Activated gamma-delta T cell treated with anti-CD3 and anti-CD28 coated beads, Interleukin-2, amount 50 U/mL, for 16 hours (primary cell): ENCODE measurements around the gene TMEM151A.
"Not testable (repeated sequence)": the region's sequence is repeated elsewhere in the genome, so short reads cannot be mapped to it uniquely, and the experiment has no call there.

Experiments used
- DNase-seq: peaks from one replicate; pipeline ENCODE4 v3.0.0-alpha.2; 2020; ENCODE audit warnings: low read depth

TMEM151A gene

DNA sequence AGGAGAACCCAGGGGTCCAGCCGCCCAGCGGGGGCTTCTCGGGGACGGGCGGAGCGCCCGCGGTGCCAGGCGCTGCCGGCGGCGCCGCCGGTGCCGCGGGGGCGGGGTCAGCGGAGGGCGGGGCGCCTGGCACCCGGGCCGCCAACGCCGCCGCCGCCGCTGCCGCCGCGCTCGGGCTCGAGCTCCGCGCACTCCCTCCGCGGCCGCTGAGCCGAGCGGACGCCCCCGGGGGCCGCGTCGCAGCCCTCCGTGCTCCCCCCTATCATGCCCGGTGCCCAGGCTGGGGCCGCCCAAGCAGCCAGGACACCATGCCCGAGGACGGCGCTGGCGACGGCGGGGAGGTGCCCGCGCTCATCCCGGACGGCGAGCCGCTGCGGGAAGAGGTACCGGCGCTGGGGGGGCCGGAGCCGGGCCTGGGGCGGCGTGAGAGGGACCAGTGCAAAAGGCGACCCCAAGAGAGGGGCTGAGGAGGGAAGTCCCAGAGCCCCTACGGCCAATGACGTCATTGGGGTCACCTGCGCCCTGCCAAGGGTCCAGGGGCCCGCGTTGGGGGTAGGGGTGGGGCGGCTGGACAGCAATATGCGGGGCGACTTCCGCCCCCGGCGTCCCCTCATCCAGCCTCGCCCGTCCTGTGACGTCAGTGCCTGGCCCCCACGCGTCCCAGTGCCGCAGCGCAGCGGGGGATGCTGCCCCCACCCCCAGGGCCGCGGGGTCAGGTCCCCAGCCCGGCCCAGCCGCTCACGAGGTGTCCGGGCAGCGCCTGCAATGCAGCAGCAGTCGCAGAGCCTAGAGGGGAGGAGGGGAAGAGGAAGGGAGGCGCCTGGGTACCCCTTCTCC is at the start of gene TMEM151A:
TSS of gene TMEM151A (plus strand) at position 189 of the 837 bp plus-strand sequence. CDS start at position 309, 120 bp downstream.
- no peak for DNase-seq

DNA sequence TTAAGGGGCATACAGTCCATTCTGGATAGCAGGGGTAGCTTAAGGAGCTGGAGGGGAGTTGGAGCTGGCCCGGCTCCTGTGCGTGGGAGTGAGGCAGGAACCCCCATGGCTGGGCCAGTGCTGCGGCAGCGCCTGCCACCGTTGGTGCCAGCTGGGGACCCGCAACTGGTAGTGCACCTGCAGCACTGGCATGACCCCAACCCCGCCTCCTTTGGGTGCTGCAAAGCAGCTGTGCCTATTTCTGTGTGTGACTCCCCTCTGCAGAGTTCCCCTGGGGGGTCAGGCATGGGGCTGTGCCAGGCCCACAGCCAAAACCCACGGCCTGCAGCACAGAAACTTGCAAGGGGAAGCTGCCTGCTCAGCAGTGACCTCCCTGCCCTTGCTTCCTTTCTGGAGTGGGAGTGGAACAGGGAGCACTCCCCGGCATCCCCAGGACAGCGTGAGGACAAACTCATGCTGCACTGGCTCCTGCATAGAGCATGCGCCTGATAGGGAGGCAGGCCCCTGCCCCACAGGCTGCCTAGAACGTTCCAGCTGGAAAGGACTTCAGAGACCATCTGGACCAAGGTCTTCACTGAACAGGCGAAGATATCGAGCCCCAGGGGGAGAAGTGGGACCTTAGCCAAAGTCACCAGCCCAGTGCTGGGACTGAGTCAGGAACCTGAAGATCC is 49.5 kb upstream of the TMEM151A start:
- no peak for DNase-seq

DNA sequence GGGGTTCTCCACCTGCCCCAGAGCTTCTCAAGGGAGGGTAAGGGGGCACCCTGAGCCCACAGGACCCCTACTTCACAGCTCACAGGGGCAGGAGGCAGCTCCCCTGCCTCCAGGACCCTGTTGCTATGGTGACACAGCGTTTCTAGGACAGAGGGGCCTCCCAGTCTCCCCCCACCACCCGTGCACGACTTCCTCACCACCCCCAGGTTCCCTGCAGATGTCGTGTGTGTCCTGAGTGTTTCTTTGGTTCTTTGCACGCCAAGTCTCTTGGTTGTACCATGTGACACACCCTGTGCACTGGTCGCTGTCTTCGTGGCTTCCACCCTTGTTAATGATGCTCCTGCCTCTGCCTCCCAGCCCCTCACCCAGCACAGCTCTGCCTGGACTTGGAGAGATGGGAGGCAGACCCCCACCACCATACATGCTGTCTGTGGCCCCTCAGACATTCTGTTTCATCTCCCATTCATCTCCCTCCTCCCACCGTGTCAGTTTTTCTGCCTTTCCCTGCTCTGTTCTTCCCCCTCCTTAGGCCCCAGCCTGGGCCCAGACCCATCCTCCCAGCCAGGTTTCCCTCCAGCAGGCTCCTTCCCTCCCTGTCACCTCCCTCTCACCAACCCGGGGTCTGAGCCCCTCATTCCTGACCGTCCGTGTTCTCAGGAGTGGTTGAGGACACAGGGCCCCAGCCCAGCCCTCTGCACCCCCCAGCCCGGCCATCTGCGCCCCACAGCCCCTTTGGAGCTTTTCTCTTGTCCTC is 47.7 kb upstream of the TMEM151A start:
- DNase-seq, result no peak

DNA sequence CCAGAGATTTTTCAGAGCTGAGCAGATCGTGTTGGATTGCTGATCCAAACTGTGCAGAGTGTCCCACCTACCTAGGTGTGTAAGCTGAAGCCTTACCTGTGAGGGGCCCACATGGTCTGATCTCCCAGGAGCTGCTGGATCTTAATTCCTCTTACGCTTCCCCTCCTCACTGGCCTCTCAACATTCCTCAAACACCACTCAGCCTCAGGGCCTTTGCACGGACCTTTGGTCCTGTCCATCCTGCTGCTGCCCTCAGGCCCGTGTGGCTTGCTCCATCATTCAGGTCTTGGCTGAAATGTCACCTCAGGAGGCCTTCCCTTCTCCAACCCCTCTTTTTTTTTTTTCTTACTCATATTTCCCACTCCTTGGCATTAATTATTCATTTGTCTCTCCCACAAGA is 44.4 kb upstream of the TMEM151A start:
- DNase-seq, result no peak

DNA sequence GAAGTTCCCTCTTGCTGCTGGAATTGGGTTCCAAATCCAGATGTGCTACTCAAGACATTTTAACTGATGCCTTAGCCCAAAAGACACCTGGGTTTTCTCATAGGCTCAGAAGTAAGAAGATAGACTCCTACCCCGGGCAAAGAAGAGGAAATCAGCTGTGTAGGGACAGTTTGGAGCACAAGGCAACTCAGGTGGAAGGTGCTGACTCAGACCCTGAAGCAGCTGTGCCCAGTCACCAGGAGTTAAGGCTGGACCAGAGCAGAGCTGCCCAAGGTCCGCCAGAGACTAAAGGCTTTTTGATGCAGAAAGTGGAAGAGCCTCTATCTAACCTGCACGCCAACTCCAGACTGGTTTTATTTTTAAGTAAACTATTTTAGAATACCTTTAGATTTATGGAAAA is 43.9 kb upstream of the TMEM151A start:
- no peak for DNase-seq

DNA sequence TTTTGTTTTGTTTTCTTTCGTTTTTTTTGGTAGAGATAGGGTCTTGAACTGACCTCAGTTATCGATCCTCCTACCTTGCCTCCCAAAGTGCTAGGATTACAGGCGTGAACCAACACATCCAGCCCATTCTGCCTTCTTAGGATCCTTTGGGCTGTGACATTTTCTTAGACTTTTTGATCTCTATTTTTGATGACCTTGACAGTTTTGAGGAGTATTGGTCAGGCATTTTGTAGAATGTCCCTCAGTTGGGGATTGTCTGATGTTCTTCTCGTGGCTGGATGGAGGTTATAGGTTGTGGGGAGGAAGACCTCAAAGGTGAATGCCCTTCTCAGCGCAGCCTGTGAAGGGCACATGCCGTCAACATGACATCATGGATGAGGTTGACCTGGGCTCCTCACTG is 42.8 kb upstream of the TMEM151A start:
- no peak for DNase-seq

DNA sequence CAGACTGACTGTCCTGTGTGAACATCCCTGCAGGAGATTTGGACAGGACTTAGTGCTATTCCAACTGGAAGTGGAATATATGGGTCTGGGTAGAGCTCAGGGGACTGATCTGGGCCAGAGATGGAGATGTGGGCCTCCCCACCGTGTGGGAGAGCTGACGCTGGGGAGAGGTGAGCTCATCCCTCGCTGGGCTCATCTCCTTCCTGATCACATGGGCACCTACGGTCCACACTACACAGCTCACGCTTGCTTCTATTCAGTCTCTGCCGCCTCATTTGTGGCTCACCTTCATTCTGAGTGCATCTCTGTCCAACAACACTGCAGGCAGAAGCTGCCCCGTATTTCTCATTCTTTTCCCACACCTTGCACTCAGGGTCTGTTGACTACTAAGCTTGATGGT is 39.9 kb upstream of the TMEM151A start:
- no peak for DNase-seq

DNA sequence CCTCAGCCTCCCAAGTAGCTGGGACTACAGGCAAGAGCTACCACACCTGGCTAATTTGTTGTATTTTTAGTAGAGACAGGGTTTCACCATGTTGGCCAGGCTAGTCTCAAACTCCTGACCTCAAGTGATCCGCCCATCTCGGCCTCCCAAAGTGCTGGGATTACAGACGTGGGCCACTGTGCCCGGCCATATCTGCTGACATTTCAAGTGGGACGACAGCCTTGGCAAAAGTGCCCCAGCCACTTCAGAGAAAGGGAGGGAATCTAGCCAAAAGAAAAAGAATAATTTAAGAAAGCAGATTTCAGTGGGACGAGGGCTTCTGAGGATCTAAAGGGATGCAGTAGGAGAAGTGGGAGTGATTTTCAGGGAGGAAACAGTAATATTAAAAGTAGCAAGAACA is 38.6 kb upstream of the TMEM151A start:
- not testable (repeated sequence) for DNase-seq

DNA sequence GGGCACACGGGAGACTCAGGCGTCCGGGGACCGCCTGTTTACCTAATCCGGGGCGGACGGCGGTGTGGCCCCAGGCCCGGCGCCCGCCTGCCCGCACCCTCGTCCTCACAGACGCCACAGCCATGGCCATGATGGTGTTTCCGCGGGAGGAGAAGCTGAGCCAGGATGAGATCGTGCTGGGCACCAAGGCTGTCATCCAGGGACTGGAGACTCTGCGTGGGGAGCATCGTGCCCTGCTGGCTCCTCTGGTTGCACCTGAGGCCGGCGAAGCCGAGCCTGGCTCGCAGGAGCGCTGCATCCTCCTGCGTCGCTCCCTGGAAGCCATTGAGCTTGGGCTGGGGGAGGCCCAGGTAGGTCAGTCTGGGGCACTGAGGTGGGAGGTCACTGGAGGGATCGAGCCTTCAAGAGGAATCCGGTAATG is 33.2 kb upstream of the TMEM151A start:
- DNase-seq, result no peak

DNA sequence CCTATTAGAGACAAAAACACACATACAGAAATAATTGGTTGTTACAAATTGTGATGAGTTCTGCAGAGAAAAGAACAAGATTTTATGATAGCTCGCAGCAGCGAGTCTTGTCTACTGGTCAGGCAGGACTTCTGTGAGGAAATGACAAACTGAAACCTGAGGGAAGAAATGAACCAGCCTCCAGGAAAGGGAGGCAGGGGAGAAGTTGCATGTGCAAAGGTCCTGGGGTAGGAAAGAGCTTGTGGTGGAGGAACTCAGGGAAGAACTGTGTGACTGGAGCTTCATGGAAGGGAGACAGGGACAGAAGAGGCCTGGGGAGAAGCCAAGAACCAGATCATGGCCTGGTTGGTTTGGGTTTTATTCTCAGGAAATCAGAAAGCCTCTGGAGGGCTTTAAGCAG is 32.5 kb upstream of the TMEM151A start:
- DNase-seq, result no peak

DNA sequence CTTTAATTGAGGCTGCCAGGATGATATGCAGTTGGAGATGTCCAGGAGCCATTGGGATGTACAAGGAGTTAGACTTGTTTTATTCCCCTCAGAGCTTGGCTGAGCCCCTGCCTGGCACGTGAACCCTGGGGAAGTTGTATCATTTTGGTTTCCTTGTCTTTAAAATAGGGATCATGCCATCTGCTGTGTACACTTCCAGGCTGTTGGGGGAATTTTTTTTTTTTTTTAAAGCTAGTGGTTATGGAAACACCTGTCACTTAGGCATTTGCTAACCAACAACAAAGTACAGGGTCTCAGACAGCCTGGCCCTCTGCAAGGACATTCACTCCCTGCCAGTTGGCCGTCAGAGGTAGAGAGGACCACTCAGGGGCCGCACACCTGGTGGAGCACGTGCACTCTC is 31.7 kb upstream of the TMEM151A start:
- DNase-seq, result no peak

DNA sequence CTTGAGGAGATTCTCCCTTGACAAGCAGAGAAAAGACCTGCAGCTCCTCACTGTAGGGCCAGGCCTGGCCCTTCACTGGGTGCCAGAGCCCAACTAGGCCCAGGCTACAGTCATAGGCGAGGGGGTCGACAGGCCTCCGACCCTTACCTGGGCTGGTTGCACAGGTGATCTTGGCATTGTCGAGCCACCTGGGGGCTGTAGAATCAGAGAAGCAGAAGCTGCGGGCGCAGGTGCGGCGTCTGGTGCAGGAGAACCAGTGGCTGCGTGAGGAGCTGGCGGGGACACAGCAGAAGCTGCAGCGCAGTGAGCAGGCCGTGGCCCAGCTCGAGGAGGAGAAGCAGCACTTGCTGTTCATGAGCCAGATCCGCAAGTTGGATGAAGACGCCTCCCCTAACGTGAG is 30.1 kb upstream of the TMEM151A start:
- no peak for DNase-seq

DNA sequence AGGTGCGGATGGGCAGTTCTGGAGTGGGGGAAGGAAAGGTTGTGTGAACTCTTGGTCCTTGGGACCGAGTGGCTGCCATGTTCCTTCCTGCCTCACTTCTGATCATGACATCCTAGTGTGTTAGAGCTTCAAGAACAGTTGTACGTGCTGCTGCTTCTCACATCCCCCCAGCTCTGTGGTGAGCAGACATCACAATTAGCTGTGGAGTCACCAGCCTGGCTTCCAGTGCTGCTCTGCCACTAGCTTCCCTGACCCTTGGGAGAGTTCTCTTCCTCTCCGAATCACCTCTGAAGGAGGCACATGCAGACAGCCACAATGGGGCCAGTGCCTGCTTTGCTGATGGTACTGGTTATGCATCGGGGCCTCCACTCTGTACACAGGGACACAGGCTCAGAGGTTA is 29.5 kb upstream of the TMEM151A start:
- no peak for DNase-seq

DNA sequence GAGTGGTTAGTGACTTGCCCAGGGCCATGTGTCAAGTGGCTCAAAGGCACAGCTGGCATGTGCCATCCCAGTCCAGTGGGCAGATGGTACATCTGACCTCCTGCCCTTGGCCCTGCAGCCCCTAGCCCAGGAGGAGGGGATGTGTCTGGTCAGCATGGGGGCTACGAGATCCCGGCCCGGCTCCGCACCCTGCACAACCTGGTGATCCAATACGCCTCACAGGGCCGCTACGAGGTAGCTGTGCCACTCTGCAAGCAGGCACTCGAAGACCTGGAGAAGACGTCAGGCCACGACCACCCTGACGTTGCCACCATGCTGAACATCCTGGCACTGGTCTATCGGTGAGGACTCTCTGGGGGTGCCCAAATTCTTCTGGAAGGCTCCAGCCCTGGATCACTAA is 29.0 kb upstream of the TMEM151A start:
- DNase-seq, result no peak

DNA sequence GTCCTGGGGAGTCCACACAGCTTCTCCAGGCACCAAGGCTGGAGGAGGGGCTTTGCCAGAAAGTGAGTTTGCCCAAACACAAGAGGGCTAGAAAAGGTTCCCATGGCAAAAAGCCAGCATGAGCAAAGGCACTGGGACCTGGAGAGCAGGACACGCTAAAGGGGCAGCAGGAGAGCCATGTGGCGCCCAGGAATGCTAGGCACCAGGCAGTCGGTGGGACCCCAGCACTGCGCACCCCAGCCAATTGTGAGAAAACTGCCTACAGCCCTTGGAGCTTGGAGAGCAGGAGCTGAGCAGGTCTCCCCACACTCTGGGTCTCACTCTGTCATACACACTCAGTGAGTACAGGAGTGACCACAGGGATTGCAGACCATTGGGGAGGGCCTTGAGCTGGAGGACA is 28.5 kb upstream of the TMEM151A start:
- DNase-seq, result no peak

DNA sequence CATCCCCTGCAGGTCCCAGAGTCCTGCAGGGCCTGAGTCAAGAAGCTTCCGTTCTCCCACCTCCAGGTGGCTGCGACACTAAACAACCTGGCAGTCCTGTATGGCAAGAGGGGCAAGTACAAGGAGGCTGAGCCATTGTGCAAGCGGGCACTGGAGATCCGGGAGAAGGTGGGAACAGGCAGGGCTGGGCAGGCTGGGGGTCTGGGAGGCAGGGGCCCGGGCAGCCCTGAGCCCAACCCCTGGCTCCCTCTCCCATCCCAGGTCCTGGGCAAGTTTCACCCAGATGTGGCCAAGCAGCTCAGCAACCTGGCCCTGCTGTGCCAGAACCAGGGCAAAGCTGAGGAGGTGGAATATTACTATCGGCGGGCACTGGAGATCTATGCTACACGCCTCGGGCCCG is 27.9 kb upstream of the TMEM151A start:
- no peak for DNase-seq

DNA sequence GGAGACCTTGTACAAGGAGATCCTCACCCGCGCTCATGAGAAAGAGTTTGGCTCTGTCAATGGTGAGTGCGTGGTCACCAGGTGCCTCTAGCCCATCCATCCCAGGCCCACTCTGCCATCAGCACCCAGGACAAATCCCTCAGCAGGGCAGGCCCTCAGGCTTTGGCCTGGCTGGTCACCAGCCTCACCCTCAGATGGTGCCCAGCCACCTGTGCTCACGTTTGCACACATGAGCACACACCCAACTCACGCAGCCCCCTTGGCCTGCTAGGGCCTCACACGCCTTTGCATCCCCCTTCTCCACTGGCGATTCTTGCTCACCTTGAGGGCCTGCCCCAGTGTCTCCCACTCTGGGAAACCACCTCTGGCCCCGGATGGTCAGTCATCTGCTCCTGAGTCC is 27.3 kb upstream of the TMEM151A start:
- no peak for DNase-seq

DNA sequence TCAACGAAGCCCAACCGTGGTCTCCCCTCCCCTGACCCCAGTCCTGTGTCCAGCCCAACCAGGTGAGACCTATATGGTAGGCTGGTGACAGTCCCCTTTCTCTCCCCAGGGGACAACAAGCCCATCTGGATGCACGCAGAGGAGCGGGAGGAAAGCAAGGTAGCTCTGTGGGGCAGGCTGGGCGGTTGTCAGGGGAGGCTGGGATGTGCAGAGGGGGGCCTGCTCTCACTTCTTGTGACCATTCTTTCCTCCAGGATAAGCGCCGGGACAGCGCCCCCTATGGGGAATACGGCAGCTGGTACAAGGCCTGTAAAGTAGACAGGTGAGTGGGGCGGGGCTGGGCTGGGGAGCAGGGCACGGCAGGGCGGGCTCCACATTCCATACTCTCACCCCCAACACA is 26.8 kb upstream of the TMEM151A start:
- DNase-seq, result no peak

DNA sequence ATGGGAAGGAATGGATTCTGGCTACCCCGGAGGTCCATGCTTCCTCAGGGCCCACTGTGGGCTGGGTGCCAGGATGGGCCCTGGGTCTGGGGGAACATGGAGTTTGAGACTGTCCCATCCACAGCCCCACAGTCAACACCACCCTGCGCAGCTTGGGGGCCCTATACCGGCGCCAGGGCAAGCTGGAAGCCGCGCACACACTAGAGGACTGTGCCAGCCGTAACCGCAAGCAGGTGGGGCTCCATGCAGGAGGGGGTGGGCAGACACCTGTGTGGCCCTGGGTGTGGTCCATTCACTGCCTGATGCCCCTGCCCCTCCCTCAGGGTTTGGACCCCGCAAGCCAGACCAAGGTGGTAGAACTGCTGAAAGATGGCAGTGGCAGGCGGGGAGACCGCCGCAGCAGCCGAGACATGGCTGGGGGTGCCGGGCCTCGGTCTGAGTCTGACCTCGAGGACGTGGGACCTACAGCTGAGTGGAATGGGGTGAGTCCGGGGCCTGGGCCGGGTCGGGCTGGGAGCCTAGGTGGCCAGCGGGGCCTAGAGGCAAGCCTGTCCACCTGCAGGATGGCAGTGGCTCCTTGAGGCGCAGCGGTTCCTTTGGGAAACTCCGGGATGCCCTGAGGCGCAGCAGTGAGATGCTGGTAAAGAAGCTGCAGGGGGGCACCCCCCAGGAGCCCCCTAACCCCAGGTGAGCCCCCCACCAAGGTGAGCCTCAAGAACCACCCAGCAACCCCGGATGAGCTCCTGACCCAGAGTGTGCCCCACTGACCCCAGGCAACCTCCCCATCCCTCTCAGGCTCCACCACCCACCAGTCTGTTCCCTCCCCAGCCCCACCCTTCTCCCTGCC is 25.9 kb upstream of the TMEM151A start:
- DNase-seq, result no peak

DNA sequence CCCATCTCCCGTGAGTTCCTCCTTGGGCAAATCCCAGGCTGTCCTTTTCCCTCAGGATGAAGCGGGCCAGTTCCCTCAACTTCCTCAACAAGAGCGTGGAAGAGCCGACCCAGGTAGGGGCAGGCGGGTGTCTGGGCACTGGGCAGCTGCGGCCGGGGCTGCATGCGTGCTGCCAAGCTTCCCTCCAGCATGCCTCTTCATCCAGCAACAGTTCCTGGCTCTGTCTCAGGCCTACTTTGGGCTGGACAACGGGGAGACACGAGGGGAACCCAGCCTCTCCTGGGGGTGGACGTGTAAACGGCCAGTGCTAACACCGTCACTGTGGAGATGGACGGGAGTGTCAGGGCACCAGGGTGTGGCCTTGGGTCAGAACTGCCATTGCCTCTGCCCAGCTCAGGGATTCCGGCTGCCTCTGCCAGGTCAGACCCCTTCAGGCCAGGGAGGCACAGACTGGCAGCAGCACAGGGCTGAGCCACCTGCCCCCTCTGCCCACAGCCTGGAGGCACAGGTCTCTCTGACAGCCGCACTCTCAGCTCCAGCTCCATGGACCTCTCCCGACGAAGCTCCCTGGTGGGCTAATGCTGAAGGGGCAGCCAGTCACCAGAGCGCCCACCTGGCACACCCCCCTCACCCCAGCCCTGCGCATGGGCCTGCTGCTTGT is 25.2 kb upstream of the TMEM151A start:
- no peak for DNase-seq

DNA sequence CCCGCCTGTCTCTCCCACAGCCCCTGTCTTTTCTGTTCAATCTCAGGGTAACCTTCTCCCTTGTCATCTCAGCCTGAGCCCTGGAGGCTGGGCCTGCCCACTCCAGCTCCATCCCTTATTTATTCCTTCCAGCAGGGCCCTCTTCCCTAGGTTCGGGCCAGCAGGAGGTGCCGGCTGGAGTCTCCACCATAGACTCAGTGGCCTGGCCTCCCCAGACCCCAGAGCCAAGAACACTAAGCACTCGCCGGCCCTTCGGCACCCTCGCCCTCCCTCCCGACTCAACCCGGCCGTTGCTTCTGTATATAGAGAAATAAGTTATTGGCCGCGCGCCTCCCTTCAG is 24.7 kb upstream of the TMEM151A start:
- DNase-seq, result no peak
